Stimulated activated CD4-positive, alpha-beta T cell treated with anti-CD3 and anti-CD28 coated beads, Interleukin-4, amount 100 ng/mL, for 24 hours (primary cell): ENCODE measurements around the gene CNNM3.

ENCODE experiments used
- DNase-seq: peaks from one replicate; pipeline ENCODE4 v3.0.0-alpha.2; 2020

Gene CNNM3

DNA sequence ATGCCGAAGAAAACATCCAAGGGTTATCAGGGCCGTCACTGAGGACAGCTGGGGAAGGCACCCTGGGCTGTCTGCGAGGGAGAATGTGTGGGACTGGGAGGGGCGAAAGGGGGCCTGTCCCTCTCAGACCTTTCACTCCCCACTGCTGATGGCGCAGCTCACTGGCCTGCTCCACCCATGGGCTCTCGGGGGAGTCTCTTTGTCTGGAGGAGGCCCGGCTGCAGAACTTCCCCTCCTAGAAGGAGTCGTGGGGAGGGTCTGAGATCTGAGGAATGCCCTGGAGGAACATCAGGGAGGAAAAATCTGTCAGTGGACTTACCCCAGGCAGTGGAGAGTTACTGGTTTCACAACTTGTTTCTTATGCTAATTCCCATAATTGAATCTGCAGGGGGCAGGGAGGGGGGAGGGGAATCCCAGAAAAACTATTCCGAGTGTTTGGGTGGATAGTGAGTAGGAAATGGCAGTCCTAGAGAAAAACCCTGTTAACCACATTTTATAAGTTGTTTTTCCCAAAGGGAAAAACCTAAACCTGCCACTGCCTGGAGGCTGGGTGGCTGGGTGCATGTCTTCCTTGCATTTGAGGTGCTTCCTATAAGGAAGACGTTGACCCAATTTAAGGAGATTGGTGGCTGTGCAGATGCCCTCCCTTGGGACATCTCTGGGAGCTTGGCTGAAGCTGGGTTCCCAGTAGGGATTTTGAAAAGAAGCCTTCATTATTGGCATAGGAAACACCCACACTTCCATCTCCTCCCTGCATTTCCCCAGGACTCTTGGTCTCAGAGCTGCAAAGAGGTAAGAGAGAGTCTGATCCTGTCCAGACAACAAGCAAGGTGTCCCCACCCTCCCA, 65.5 kb downstream of the CNNM3 start:
- DNase-seq: no peak

DNA sequence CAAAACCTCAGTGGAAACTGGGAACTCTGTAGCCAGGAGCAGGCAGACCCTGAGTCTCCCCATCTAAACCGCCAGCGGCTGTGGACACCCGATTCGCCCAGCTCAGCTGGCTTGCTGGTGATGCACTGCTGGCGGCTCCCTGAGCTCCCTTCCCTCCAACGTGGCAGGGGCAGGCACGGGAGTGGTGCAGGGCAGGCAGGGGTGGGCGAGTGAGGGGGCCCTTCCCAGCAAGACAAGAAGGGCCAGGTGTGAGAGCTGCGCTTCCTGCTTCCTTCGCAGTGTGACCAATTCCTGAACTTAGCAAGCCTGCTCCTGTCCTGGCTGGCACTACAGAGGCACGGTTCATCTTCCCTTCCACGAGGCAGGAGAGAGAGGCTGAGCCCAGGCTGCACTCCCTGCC, 66.2 kb downstream of the CNNM3 start:
- no peak for DNase-seq

DNA sequence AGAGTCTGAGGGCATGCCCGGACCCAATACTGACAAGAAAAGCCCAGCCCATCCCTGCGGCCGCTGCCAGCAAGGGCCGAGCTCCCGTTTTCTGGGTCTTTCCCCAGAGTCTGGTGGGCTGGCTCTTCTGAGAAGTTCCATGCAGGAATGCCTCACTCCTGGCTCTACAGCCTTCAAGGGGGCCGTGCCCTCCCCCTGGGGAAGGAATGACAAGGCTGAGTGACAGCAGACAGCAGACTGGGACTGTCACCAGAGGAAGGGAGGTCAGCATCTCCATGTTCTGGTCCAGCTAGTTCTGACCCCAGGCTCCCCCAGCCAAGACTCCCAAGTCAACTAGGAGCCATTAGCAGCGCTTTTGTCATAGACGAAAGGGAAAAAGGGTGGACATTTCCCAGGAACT, 66.8 kb downstream of the CNNM3 start:
- DNase-seq: no peak

GRCh38 chr2:96883306-96883705, 67.2 kb downstream of the CNNM3 start:
- DNase-seq: no peak
